H1 (cell line): ENCODE results near the gene DHRS7B. TPM values are rescaled to one million over a fixed set of nuclear protein-coding genes. Genes with fewer than 3 reads are reported as not detected.

Experiments used
- CTCF ChIA-PET: fragments of 300-600 bp; sonication (Branson Sonifier 250); formaldehyde crosslinking; loops from one replicate; lab custom pipeline; 2021; ENCODE audit not compliant: partially characterized antibody; lab: Charles Lee
- POLR2A ChIA-PET: fragments of 300-600 bp; sonication (Branson Sonifier 250); formaldehyde crosslinking; loops from one replicate; lab custom pipeline; 2021; ENCODE audit warnings: inconsistent platforms; ENCODE audit not compliant: partially characterized antibody; lab: Charles Lee
- DNase-seq, 2 experiments: peaks; one replicate each; pipeline versions ENCODE4 v3.0.0 to v3.0.0-alpha.2; 2010 to 2022; ENCODE audit warnings: low spot score in 2 of 2, low read depth in 1 of 2, mixed read lengths in 1 of 2
- FAIRE-seq: peaks from 2 replicates; lab custom pipeline; 2011; peaks lifted over from hg19 to GRCh38; lab: Jason Lieb, UNC
- H2AFZ ChIP-seq: 2 replicates; pipeline ENCODE4 v1.8.1; 2012; ENCODE audit warnings: low read length, inconsistent platforms
- H2AK5ac ChIP-seq: 2 replicates; pipeline ENCODE4 v1.6.1; 2013; ENCODE audit warnings: low read depth, low read length
- H2BK120ac ChIP-seq: replicated peaks from 2 replicates; pipeline ENCODE3; 2013; ENCODE audit warnings: low read depth, low read length, inconsistent platforms
- H2BK12ac ChIP-seq: 2 replicates; pipeline ENCODE4 v1.6.1; 2013; ENCODE audit warnings: low read depth, low read length
- H2BK15ac ChIP-seq: 2 replicates; pipeline ENCODE4 v1.6.1; 2013; ENCODE audit warnings: low read length
- H2BK20ac ChIP-seq: 2 replicates; pipeline ENCODE4 v1.6.1; 2013; ENCODE audit warnings: low read length
- H2BK5ac ChIP-seq: 2 replicates; pipeline ENCODE4 v1.6.1; 2013; ENCODE audit warnings: low read depth, low read length
- H3K14ac ChIP-seq: 2 replicates; pipeline ENCODE4 v1.6.1; 2013; ENCODE audit warnings: inconsistent platforms; ENCODE audit not compliant: insufficient read length
- H3K18ac ChIP-seq: 2 replicates; pipeline ENCODE4 v1.6.1; 2013; ENCODE audit warnings: low read length; ENCODE audit errors: extremely low read depth
- H3K23ac ChIP-seq: 2 replicates; pipeline ENCODE4 v1.6.1; 2013; ENCODE audit warnings: inconsistent platforms; ENCODE audit not compliant: insufficient read length
- H3K23me2 ChIP-seq: 2 replicates; pipeline ENCODE4 v1.6.1; 2013; ENCODE audit warnings: low read depth, low read length
- H3K27ac ChIP-seq: 2 replicates; pipeline ENCODE4 v1.6.1; 2011; ENCODE audit warnings: low read depth, low read length, inconsistent platforms
- H3K27me3 ChIP-seq, 4 experiments: replicated peaks in 1 of 4; 1 replicate in 1 of 4; 2 replicates in 3 of 4; pipeline versions ENCODE4 v1.6.1 to v1.8.1; 2011 to 2013; ENCODE audit warnings: low read length in 3 of 4, mild to moderate bottlenecking in 3 of 4, inconsistent platforms in 2 of 4, mixed read lengths in 2 of 4, moderate library complexity in 1 of 4; ENCODE audit not compliant: control insufficient read depth in 3 of 4, insufficient read depth in 3 of 4; ENCODE audit errors: extremely low read depth in 1 of 4
- H3K36me3 ChIP-seq, 4 experiments: 2 replicates each; pipeline versions ENCODE4 v1.6.1 to v1.8.1; 2011 to 2013; ENCODE audit warnings: mild to moderate bottlenecking in 4 of 4, low read length in 3 of 4, moderate library complexity in 2 of 4, control low read depth in 1 of 4, inconsistent platforms in 1 of 4; ENCODE audit not compliant: insufficient read depth in 4 of 4, control insufficient read depth in 2 of 4
- H3K4ac ChIP-seq: replicated peaks from 2 replicates; pipeline ENCODE3; 2013; ENCODE audit warnings: low read length, low read depth, mixed read lengths, inconsistent platforms; ENCODE audit not compliant: insufficient read length
- H3K4me1 ChIP-seq, 4 experiments: replicated peaks in 1 of 4; 1 replicate in 1 of 4; 2 replicates in 3 of 4; pipeline versions ENCODE4 v1.6.1 to v1.8.1; 2011 to 2013; ENCODE audit warnings: low read length in 3 of 4, inconsistent platforms in 2 of 4, mixed read lengths in 1 of 4; ENCODE audit not compliant: insufficient read depth in 4 of 4, control insufficient read depth in 3 of 4
- H3K4me2 ChIP-seq, 2 experiments: 2 replicates each; pipeline versions ENCODE4 v1.6.1 to v1.8.1; 2011 to 2013; ENCODE audit warnings: low read depth in 2 of 2, low read length in 2 of 2, control low read depth in 1 of 2, inconsistent platforms in 1 of 2, mild to moderate bottlenecking in 1 of 2; ENCODE audit not compliant: insufficient read depth in 1 of 2
- H3K4me3 ChIP-seq, 4 experiments: fragments of 200-600, 300-600 bp in 1 of 4; sonication (generic), shearing (Covaris generic), sonication (Bioruptor Twin) in 1 of 4; 2 replicates each; pipeline versions ENCODE4 v1.5.1 to v1.8.1; 2011 to 2016; ENCODE audit warnings: low read length in 4 of 4, low read depth in 3 of 4, control low read depth in 2 of 4, inconsistent platforms in 2 of 4, mild to moderate bottlenecking in 2 of 4, mixed read lengths in 1 of 4, moderate library complexity in 1 of 4; ENCODE audit not compliant: insufficient read depth in 2 of 4; ENCODE audit errors: extremely low read depth in 1 of 4
- H3K56ac ChIP-seq: replicated peaks from 2 replicates; pipeline ENCODE3; 2013; ENCODE audit warnings: low read depth, mild to moderate bottlenecking, mixed read lengths, low read length, inconsistent platforms; ENCODE audit not compliant: insufficient read length
- H3K79me1 ChIP-seq: 2 replicates; pipeline ENCODE4 v1.6.1; 2013; ENCODE audit warnings: low read depth, low read length, control low read depth
- H3K79me2 ChIP-seq, 2 experiments: 2 replicates each; pipeline versions ENCODE4 v1.6.1 to v1.8.1; 2012 to 2013; ENCODE audit warnings: low read length in 2 of 2, mild to moderate bottlenecking in 2 of 2, inconsistent platforms in 1 of 2; ENCODE audit not compliant: insufficient read depth in 2 of 2, control insufficient read depth in 1 of 2
- H3K9ac ChIP-seq, 4 experiments: replicated peaks in 1 of 4; 1 replicate in 1 of 4; 2 replicates in 3 of 4; pipeline versions ENCODE4 v1.6.1 to v1.8.1; 2011 to 2013; ENCODE audit warnings: low read depth in 3 of 4, low read length in 3 of 4, control low read depth in 2 of 4, mild to moderate bottlenecking in 2 of 4, moderate library complexity in 2 of 4, inconsistent platforms in 1 of 4; ENCODE audit errors: extremely low read depth in 1 of 4
- H3K9me3 ChIP-seq, 2 experiments: 2 replicates each; pipeline versions ENCODE4 v1.6.1 to v1.8.1; 2012 to 2013; ENCODE audit warnings: mild to moderate bottlenecking in 2 of 2, moderate library complexity in 2 of 2, control low read depth in 1 of 2, inconsistent platforms in 1 of 2, low read depth in 1 of 2, low read length in 1 of 2, mixed read lengths in 1 of 2; ENCODE audit not compliant: insufficient read depth in 2 of 2
- H4K20me1 ChIP-seq, 2 experiments: replicated peaks in 1 of 2; 2 replicates each; pipeline versions ENCODE3 to v1.8.1; 2011 to 2013; ENCODE audit warnings: inconsistent platforms in 2 of 2, low read length in 2 of 2, mild to moderate bottlenecking in 1 of 2; ENCODE audit not compliant: insufficient read depth in 2 of 2, control insufficient read depth in 1 of 2
- H4K5ac ChIP-seq: 2 replicates; pipeline ENCODE4 v1.6.1; 2013; ENCODE audit warnings: low read length, low read depth, mixed read lengths, inconsistent platforms; ENCODE audit not compliant: insufficient read length
- H4K8ac ChIP-seq: 2 replicates; pipeline ENCODE4 v1.8.0; 2013; ENCODE audit warnings: mild to moderate bottlenecking, moderate library complexity, low read length, inconsistent platforms; ENCODE audit not compliant: insufficient read depth; ENCODE audit errors: extremely low read depth
- H4K91ac ChIP-seq: replicated peaks from 2 replicates; pipeline ENCODE3; 2013; ENCODE audit warnings: low read length, mixed read lengths, inconsistent platforms; ENCODE audit not compliant: insufficient read length
- CTBP2 ChIP-seq: IDR thresholded peaks from 2 replicates; pipeline ENCODE4 v1.7.0; 2011; ENCODE audit warnings: borderline replicate concordance, mild to moderate bottlenecking, moderate library complexity, mixed read lengths, low read length; ENCODE audit not compliant: insufficient read depth, insufficient read length
- RFX5 ChIP-seq: IDR thresholded peaks from 2 replicates; pipeline ENCODE4 v1.6.1; 2011; ENCODE audit warnings: low read depth, low read length, improper control_type of control experiment, borderline replicate concordance
- WGBS, 2 experiments: shearing (Covaris generic) in 1 of 2; methylation state at CpG; one replicate each; pipeline versions ENCODE4 v1.1.6 to v1.1.7; 2013 to 2015; ENCODE audit warnings: low lambda C conversion rate in 2 of 2, mixed read lengths in 2 of 2, inconsistent platforms in 1 of 2, low coverage in 1 of 2, missing lambda C conversion rate in 1 of 2; ENCODE audit not compliant: insufficient replicate concordance in 2 of 2, insufficient coverage in 1 of 2, insufficient read length in 1 of 2; ENCODE audit errors: extremely low coverage in 1 of 2, missing lambda C conversion rate in 1 of 2; 5-methylcytosine and 5-hydroxymethylcytosine counted together
- polyA plus RNA-seq, 7 experiments: library from polyadenylated mRNA; depleted of rRNA in 3 of 7; stranded (reverse) in 5 of 7; unstranded in 2 of 7; fragments of >200 nt in 5 of 7; fragments of 200-250 nt in 2 of 7; gene quantifications; 1 replicate in 5 of 7; 2 replicates in 1 of 7; 4 replicates in 1 of 7; pipeline versions ENCODE4 v1.2.1 to v1.2.3, GENCODE V29; 2011 to 2013; ENCODE audit warnings: missing spikeins in 2 of 7, mixed read lengths in 2 of 7
- total RNA-seq: library from RNA; stranded (reverse); fragmentation: NEBNext Ultra II Directional; extraction: Animal tissue kit (Norgen Biotek cat#: 25700); gene quantifications from 2 replicates; pipeline ENCODE4 v1.2.1, GENCODE V29; 2021

The DHRS7B gene
- total and polyA plus RNA-seq, 2 of the 8 experiments (the other 6 are each of a cell fraction or from before 2014, with no cell fraction given) = 11.0 to 27.9 TPM

DNA sequence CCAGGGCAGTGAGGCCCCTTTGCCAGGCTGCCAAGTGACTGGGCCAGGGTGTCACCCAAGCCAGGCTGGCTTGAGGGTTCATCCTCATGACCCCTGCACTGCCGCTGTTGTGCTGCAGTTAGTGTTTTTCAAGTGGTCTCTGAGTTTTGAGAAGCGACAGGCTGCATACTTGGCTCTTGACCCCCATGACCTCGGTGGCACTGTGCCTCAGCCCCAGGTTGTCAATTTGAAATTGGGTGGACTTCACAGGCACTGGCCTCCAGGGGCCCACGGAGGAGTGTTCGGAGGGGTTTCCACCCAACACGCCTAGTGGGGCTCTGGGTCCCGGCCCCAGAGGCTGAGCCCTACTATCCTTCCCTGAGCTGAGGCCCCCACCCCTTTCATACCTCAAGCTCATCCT is 42.7 kb downstream of the DHRS7B start:
- Histone ChIP-seq H2BK120ac (no peak overlapping the region), H3K18ac (no peak overlapping the region), H3K27me3 (no peaks in the 10 kb centered on the region), H4K8ac (no peak overlapping the region), H2BK5ac (no peak overlapping the region), H4K20me1 (no peaks in the 10 kb centered on the region), H3K9ac (no peak overlapping the region), H3K14ac (no peak overlapping the region), H4K91ac (no peak overlapping the region), H3K79me1 (no peaks in the 10 kb centered on the region; the same call in 1 of the 2 replicates)
- no peak for TF ChIP-seq CTBP2
- TF ChIP-seq RFX5 = no peak
- TF ChIP-seq, all 59 proteins: peak for 0
- no peak overlapping the region for H3K56ac ChIP-seq
- no peak overlapping the region for H2BK15ac ChIP-seq
- no peak overlapping the region for H3K4me3 ChIP-seq
- no peak overlapping the region for H3K27ac ChIP-seq
- FAIRE-seq (no peak), DNase-seq (no peak)
- H2BK20ac ChIP-seq = no peak overlapping the region
- H3K79me2 ChIP-seq = no peaks in the 10 kb centered on the region
- no peaks in the 10 kb centered on the region; a peak in 1 of 8 replicates for H3K36me3 ChIP-seq
- no peak overlapping the region for H2AK5ac ChIP-seq
- H4K5ac ChIP-seq = no peak overlapping the region
- CTCF ChIA-PET = interaction anchor here (0.6 to 1.4 kb wide), 5 partner anchors 9 to 100 kb away, joined by 3 to 4 read pairs (median 3); no protein-coding TSS in a partner anchor
- H3K23ac ChIP-seq = no peak overlapping the region
- no peak overlapping the region for H3K4ac ChIP-seq
- no peak overlapping the region for H2BK12ac ChIP-seq
- H3K4me2 ChIP-seq = no peak overlapping the region
- POLR2A ChIA-PET = no interaction called here
- no peaks in the 10 kb centered on the region for H3K4me1 ChIP-seq
- no peaks in the 10 kb centered on the region for H3K23me2 ChIP-seq
- no peaks in the 10 kb centered on the region for H3K9me3 ChIP-seq
- WGBS, 2 experiments = 93% methylated on average over 7 of the region's 7 CpGs; no CpG with 5 or more reads in 1 of the 2 experiments
- no peak overlapping the region for H2AFZ ChIP-seq
